GM13977 (cell line): Measurements from ENCODE around the gene FBN2.

Source experiments
- DNase-seq: peaks from one replicate; pipeline ENCODE4 v3.0.0; 2012; ENCODE audit warnings: low spot score
- in situ Hi-C: fragments of 300-500 bp; cut with MboI; formaldehyde crosslinking; loops from one replicate; pipeline ENCODE4 v1.12.0; 2022; ENCODE audit warnings: low sequenced_read_pairs, low pct_unique_long_range_greater_than_20kb, mixed read lengths, inconsistent platforms; ENCODE audit not compliant: unreplicated experiment
- TF ChIP-seq, protein P1 (sequence below): IDR thresholded peaks from 2 replicates; pipeline ENCODE4 v1.5.1; 2012; ENCODE audit warnings: mild to moderate bottlenecking, control low read depth; ENCODE audit not compliant: insufficient read depth; ENCODE audit errors: extremely low read depth, missing control alignments

Gene FBN2

DNA sequence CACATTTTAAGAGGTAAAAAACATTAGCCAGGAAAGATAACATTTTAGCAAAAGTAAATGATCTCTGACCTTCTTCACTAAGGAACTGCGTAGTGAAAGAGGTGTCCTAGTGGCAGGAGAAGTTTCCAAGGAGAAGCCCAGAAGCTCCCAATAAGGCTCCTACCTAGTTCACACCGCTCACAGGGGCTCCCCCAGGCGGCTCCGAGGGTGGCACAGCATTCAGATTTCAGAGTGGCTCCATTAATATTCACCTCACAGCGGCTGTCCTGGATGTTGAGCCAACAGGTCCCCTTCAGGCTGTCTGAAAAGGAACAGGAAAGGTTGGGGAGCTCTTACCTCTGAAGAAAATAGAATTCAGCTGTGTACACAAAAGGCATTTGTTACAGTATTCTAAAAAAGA, 187.3 kb downstream of the FBN2 start:
- TF ChIP-seq, protein P1, sequence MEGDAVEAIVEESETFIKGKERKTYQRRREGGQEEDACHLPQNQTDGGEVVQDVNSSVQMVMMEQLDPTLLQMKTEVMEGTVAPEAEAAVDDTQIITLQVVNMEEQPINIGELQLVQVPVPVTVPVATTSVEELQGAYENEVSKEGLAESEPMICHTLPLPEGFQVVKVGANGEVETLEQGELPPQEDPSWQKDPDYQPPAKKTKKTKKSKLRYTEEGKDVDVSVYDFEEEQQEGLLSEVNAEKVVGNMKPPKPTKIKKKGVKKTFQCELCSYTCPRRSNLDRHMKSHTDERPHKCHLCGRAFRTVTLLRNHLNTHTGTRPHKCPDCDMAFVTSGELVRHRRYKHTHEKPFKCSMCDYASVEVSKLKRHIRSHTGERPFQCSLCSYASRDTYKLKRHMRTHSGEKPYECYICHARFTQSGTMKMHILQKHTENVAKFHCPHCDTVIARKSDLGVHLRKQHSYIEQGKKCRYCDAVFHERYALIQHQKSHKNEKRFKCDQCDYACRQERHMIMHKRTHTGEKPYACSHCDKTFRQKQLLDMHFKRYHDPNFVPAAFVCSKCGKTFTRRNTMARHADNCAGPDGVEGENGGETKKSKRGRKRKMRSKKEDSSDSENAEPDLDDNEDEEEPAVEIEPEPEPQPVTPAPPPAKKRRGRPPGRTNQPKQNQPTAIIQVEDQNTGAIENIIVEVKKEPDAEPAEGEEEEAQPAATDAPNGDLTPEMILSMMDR = no peak
- no peak for DNase-seq
- in situ Hi-C loops = no loop called here

DNA sequence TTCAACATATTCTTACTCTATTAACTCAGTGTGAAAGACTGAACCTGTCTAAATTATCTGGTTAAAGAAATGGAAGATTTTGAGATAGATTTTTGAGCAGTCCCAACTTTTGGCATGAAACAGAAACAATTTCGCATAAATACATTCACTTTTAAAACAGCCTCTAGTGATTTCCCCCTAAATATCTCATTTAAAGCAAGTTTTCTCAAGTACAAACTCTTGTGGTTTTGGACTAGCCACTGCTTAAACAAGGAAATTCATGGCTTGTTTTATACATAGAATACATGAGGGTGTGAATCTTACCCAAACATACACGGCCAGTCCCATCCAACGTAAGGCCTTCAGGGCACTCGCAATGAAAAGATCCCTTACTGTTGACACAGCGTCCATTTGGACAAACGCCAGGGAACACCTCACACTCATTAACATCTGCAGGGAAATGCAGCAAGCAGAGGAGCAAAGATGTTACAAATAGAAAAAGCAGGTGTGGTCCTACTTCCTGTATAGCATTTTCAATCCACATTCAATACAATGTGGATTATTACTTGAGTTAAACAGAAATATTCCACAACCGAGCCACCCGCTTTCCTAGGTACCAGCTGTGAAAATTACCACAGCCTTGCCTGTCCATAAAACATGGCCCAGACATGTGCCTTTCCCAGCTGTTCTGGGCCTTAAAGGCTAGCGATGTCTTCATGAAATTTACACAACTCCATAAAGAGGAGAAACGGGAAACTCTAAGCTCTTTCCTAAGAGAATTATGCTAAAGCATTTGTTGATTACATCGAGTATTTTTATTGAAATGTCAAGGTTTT, 188.8 kb downstream of the FBN2 start:
- TF ChIP-seq, protein P1 = no peak
- DNase-seq = no peak
- in situ Hi-C loops = no loop called here

DNA sequence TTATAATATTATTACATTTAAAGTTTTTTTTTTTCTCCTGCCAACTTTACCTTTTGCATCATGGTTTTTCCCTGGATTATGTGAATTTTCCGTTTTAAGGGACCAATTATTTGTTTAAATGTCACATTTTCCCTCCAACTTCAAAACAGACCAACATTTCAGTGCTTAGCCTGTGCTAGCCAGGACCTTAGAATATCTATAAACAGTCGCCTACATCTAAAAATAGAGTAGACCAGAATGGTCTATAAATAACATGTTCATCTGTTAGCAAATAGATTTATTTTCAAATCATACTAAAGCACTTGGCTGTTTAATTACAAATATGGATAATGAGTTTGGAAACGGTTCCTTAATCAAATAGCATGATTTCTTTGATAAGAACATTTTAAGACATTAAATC, 192.0 kb downstream of the FBN2 start:
- in situ Hi-C loops = no loop called here
- DNase-seq = no peak
- TF ChIP-seq, protein P1 = no peak

DNA sequence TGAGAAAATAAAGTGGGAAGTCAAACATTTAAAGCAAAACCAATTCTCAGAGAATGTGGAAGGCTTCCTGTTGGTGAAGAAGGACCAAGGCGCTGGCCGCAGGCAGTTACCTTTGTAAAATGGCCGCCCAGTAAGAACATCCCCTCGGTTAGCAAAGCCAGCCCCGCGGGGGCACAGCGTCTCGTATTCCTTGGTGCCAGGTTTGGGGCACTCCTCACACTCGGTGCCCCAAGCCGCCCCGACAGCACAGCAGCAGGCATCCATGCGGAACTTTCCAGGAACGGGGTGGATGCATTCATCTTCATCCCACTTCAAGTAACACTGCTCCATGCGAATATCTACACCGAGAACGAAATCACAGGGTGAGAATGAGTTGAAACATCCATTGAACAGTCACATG, 192.8 kb downstream of the FBN2 start:
- TF ChIP-seq, protein P1 = no peak
- in situ Hi-C loops = no loop called here
- DNase-seq = no peak

DNA sequence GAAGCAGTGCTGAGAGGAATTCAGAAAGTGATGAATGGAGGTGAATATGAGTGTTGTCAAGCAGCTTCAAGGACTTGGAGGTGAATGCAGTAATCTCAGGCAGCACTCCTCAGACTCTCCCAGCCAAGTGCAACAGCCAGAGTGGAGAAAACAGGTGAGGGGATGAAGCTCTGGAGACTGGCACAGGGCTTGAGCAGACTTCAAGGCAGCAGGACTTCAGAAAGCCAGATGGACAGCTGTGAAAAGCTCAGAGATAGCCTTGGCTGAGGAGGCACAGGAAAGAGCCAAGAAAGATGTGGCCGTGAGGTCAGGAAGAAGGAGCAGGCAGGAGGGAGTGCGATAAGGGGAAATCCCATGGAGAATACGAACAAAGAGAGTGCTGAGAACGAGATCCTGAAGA, 194.9 kb downstream of the FBN2 start:
- TF ChIP-seq, protein P1 = no peak
- in situ Hi-C loops = no loop called here
- no peak for DNase-seq

DNA sequence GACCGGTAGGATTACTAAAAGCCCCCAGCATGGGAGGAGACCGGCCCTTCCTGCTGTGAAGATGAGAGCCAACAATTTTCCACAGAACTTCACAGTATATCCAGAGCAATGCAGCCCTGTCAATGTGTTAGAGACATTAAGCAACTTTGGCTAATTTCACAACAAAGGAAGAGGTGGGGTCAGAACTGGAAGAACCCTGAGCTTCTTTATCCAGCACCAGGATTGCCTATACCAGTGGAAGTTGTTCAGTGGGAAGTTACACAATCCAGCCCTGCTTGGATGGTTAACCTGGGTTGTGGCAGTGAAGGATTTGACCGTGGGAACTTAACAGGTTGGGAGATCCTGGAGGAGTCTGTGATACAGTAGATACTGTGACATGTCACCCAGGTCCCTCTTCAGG, 197.0 kb downstream of the FBN2 start:
- TF ChIP-seq, protein P1 = no peak
- in situ Hi-C loops = no loop called here
- no peak for DNase-seq
